ENCODE data around the gene COX14.
A peak's percentile ranks its signal among the peaks of the same experiment; 100 is the strongest.

COX14 gene

GRCh38 chr12:50070314-50071060 lies 41.5 kb upstream of the COX14 start:
- no peak for TF ChIP-seq YY1 (IDR thresholded peaks at IDR 0.05; ENCODE audit: insufficient read depth, insufficient read length)
- TF ChIP-seq SUZ12 (IDR thresholded peaks at IDR 0.05; ENCODE audit: extremely low read depth, insufficient read depth, insufficient read length) = no peak
- no peak for TF ChIP-seq ZNF274 (IDR thresholded peaks at IDR 0.05; ENCODE audit: low read depth, low read length)
- Histone ChIP-seq H3K27me3 (ENCODE audit: insufficient read depth, insufficient read length) (no peaks in the 10 kb centered on the region), H3K9me3 (ENCODE audit: insufficient read depth, low read length) (no peaks in the 10 kb centered on the region), H3K4me3 (ENCODE audit: insufficient read length, low read depth) (no peak overlapping the region), H3K4me1 (ENCODE audit: insufficient read depth, insufficient read length) (peaks cover 32% of the 10 kb centered on the region), H3K9ac (ENCODE audit: insufficient read length, low read depth) (no peak overlapping the region), H3K36me3 (ENCODE audit: insufficient read depth, insufficient read length, low read length) (no peaks in the 10 kb centered on the region)
- DNase-seq (ENCODE audit: low read depth, low spot score) = peak; percentile 84

DNA sequence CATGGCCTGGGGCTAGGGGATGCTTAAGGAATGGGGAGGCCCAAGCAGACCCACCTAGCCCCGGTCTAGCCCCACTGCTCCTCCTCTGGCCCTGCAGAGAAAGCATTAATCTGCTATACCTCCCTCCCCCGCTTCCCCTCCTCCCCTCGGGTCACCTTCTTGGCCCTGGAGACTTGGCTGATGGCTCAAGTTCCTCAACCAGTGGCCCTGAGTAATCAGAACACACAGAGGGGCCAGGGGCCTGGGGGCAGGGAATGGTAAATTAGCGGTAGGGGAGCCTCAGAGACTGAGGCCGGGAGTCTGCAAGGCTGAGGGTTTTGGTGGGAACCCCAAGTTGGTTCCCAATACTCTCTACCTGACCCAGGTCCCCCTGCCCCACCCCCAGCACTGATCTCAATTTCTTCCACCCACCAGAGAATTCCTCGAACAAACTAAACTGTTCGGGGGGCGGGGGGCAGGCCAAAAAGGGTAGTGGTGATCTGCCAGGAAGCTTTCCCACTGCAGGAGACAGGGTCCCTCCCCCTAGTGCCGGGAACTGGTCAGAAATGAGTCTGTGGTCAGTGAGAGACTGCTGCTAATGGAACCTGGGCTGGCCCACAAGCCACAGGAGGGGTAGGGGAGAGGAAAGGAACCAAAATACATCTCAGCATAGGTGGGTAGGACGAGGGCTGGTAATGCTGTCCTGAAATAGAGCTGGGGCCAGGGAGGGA lies 39.7 kb upstream of the COX14 start:
- no peak for DNase-seq (ENCODE audit: low read depth, low spot score)
- TF ChIP-seq SUZ12 (IDR thresholded peaks at IDR 0.05; ENCODE audit: extremely low read depth, insufficient read depth, insufficient read length) (no peak), ZNF274 (IDR thresholded peaks at IDR 0.05; ENCODE audit: low read depth, low read length) (no peak), YY1 (IDR thresholded peaks at IDR 0.05; ENCODE audit: insufficient read depth, insufficient read length) (no peak)
- H3K9me3 ChIP-seq (ENCODE audit: insufficient read depth, low read length) = no peaks in the 10 kb centered on the region
- H3K4me1 ChIP-seq (ENCODE audit: insufficient read depth, insufficient read length) = peaks cover 36% of the 10 kb centered on the region
- H3K36me3 ChIP-seq (ENCODE audit: insufficient read depth, insufficient read length, low read length) = no peaks in the 10 kb centered on the region
- H3K4me3 ChIP-seq (ENCODE audit: insufficient read length, low read depth) = no peak overlapping the region
- no peak overlapping the region for H3K9ac ChIP-seq (ENCODE audit: insufficient read length, low read depth)
- H3K27me3 ChIP-seq (ENCODE audit: insufficient read depth, insufficient read length) = no peaks in the 10 kb centered on the region

DNA sequence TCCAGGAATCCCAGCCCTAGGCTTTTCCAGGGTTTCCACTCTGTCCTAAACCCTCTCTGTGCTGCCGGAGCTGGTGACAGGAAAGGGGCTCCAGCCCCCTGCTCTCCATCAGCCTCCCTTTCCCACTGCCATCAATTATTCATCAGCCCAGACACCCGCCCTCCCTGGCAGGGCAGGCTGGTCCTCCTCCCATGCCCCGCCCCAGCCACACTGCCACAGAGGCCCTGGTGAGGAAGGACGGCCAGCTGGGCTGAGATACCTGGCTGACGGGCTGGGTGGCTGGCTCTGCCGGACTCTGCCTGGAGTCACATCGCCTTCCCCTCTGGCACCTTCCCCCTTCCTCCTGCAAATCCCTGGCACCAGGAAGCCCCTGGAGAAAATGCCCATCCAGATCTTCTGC lies 38.8 kb upstream of the COX14 start:
- TF ChIP-seq ZNF274 (IDR thresholded peaks at IDR 0.05; ENCODE audit: low read depth, low read length) (no peak), SUZ12 (IDR thresholded peaks at IDR 0.05; ENCODE audit: extremely low read depth, insufficient read depth, insufficient read length) (no peak), YY1 (IDR thresholded peaks at IDR 0.05; ENCODE audit: insufficient read depth, insufficient read length) (no peak)
- Histone ChIP-seq H3K4me1 (ENCODE audit: insufficient read depth, insufficient read length) (peaks cover 36% of the 10 kb centered on the region), H3K27me3 (ENCODE audit: insufficient read depth, insufficient read length) (no peaks in the 10 kb centered on the region), H3K9ac (ENCODE audit: insufficient read length, low read depth) (no peak overlapping the region), H3K4me3 (ENCODE audit: insufficient read length, low read depth) (no peak overlapping the region), H3K36me3 (ENCODE audit: insufficient read depth, insufficient read length, low read length) (no peaks in the 10 kb centered on the region), H3K9me3 (ENCODE audit: insufficient read depth, low read length) (no peaks in the 10 kb centered on the region)
- DNase-seq (ENCODE audit: low read depth, low spot score) = no peak

GRCh38 chr12:50073712-50074111 lies 38.3 kb upstream of the COX14 start:
- Histone ChIP-seq H3K4me3 (ENCODE audit: insufficient read length, low read depth) (no peak overlapping the region), H3K9ac (ENCODE audit: insufficient read length, low read depth) (no peak overlapping the region), H3K36me3 (ENCODE audit: insufficient read depth, insufficient read length, low read length) (no peaks in the 10 kb centered on the region), H3K9me3 (ENCODE audit: insufficient read depth, low read length) (no peaks in the 10 kb centered on the region), H3K4me1 (ENCODE audit: insufficient read depth, insufficient read length) (peaks cover 36% of the 10 kb centered on the region), H3K27me3 (ENCODE audit: insufficient read depth, insufficient read length) (no peaks in the 10 kb centered on the region)
- DNase-seq (ENCODE audit: low read depth, low spot score) = no peak
- TF ChIP-seq ZNF274 (IDR thresholded peaks at IDR 0.05; ENCODE audit: low read depth, low read length) = no peak
- TF ChIP-seq SUZ12 (IDR thresholded peaks at IDR 0.05; ENCODE audit: extremely low read depth, insufficient read depth, insufficient read length) = no peak
- TF ChIP-seq YY1 (IDR thresholded peaks at IDR 0.05; ENCODE audit: insufficient read depth, insufficient read length) = no peak

DNA sequence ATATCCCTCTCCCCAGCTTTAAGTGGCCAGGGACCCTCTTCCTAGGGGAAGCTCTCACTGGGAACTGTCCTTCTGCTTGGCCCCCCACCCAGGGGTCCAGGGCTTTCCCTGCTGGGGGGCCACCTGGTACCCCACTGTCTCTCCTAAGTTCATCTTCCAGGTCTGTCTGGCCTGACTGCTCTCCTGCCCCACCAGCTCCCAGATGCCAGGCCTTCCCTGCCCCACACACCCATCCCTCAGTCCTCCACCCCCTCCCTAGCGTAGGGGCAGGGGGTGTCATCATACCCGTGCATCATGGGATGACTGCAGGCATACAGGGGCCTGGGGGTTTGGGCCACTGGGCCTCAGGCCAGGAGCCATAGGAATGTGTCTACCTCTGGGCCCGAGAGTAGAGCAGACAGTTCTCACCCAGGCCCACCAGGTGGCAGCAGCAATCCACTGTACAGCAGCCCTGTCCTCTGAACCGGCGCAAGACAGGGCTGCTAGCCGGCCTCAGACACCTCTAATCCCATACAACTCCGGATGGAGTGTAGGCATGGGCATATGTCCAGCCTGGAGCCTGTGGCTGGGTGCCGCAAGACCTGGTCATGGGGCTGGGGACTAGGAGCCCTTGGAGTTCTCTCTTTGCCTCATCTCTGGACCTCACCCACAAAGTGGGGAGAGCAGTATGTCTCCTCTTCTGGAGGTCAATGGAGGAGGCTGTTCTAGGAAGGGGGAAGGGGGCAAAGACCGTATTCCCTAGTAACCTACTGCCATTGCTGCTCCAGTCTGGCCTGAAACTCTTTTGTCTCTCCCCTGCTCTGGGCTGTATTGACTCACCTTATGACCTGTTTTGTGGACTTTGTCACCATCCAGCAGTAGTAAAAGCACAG lies 36.9 kb upstream of the COX14 start:
- Histone ChIP-seq H3K4me3 (ENCODE audit: insufficient read length, low read depth) (no peak overlapping the region), H3K4me1 (ENCODE audit: insufficient read depth, insufficient read length) (peaks cover 36% of the 10 kb centered on the region), H3K9ac (ENCODE audit: insufficient read length, low read depth) (peak overlapping the region; percentile 45), H3K9me3 (ENCODE audit: insufficient read depth, low read length) (no peaks in the 10 kb centered on the region), H3K27me3 (ENCODE audit: insufficient read depth, insufficient read length) (no peaks in the 10 kb centered on the region), H3K36me3 (ENCODE audit: insufficient read depth, insufficient read length, low read length) (no peaks in the 10 kb centered on the region)
- TF ChIP-seq SUZ12 (IDR thresholded peaks at IDR 0.05; ENCODE audit: extremely low read depth, insufficient read depth, insufficient read length) (no peak), YY1 (IDR thresholded peaks at IDR 0.05; ENCODE audit: insufficient read depth, insufficient read length) (no peak), ZNF274 (IDR thresholded peaks at IDR 0.05; ENCODE audit: low read depth, low read length) (no peak)
- DNase-seq (ENCODE audit: low read depth, low spot score) = peak; percentile 83

DNA sequence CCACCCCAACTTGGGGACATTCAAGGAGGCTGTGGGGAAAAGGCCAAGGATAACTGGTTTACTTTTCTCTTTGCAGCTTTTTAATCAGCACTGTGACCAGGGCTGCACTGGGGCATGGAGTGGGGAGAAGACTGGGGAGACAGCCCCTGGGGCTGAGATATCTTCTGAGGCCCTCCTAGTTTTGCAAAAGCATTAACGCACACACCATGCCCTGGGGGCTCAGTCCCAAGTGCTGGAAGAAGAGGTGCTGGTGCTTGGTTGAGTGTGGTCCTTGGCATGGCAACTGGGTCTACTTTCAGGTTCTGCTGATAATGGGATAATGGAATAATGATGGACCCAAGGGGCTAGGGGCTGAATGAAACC lies 36.2 kb upstream of the COX14 start:
- Histone ChIP-seq H3K27me3 (ENCODE audit: insufficient read depth, insufficient read length) (no peaks in the 10 kb centered on the region), H3K4me1 (ENCODE audit: insufficient read depth, insufficient read length) (peaks cover 33% of the 10 kb centered on the region), H3K9ac (ENCODE audit: insufficient read length, low read depth) (no peak overlapping the region), H3K9me3 (ENCODE audit: insufficient read depth, low read length) (no peaks in the 10 kb centered on the region), H3K4me3 (ENCODE audit: insufficient read length, low read depth) (no peak overlapping the region), H3K36me3 (ENCODE audit: insufficient read depth, insufficient read length, low read length) (no peaks in the 10 kb centered on the region)
- no peak for DNase-seq (ENCODE audit: low read depth, low spot score)
- TF ChIP-seq ZNF274 (IDR thresholded peaks at IDR 0.05; ENCODE audit: low read depth, low read length) (no peak), SUZ12 (IDR thresholded peaks at IDR 0.05; ENCODE audit: extremely low read depth, insufficient read depth, insufficient read length) (no peak), YY1 (IDR thresholded peaks at IDR 0.05; ENCODE audit: insufficient read depth, insufficient read length) (no peak)

Measured in NT2/D1 (cell line).